GM18508 (cell line): ENCODE measurements around the gene DIS3L2.
"Not testable (repeated sequence)": the region's sequence is repeated elsewhere in the genome, so short reads cannot be mapped to it uniquely, and the experiment has no call there.

Source experiments
- ATAC-seq: cut with Tn5 transposase; IDR thresholded peaks from one replicate; pipeline ENCODE4 v1.9.1; 2021; ENCODE audit warnings: moderate number of reproducible peaks; ENCODE audit not compliant: insufficient read depth, unreplicated experiment

Gene DIS3L2

DNA sequence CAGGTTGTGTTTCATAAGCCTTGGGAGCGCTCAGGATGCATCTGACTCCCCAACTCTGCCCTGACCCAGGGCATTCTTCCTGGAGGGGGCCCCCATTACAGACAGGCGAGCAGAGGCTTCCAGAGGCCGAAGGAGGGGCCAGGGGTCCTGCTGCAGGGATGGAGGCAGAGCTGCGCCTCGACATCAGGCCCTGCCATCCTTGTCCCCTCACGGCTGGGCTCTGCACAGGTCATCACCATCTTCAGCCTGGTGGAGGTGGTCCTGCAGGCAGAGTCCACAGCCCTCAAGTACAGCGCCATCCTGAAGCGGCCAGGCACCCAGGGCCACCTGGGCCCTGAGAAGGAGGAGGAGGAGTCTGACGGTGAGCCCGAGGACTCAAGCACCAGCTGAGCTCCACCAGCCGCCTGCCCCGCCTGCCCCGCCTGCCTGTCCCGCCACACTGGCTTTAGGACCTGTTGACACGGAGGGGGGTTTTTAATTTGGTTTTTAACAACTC lies 374.8 kb downstream of the DIS3L2 start:
- no peak for ATAC-seq

- no peak for ATAC-seq
Measured at GRCh38 chr2:232336981-232337720, 375.6 kb downstream of the DIS3L2 start.

DNA sequence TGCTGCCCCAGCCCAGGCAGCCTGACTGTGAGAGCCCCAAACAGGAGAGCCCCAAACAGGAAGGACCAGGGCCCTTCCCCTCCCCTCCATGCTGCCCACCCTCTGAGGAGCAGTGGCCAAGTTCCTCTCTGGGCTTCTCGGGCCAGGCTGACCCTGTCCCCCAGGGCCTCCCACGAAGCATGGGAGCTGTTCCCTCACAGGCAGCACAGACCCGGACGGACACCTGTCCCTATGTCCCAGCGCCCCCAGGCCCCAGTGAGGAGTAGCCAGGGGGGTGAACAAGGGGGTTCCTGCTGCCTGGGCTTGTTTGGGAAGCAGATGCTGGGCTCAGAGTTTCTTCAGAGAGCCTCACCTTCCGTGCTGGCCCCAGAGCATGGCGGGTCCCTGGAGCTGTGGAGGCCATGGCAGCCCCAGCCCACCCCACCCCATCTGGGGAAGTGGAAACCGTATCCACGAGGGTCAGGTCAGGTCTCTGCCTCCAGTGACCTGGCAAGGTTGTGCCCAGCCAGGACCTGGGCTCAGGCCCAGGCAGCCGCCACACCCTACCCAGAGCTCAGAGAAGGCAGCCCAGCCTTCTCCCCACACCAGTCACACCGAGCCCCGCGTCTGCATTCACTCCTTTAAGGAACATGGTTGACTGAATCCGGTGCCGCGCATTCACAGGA lies 376.7 kb downstream of the DIS3L2 start:
- ATAC-seq: not testable (repeated sequence)

- ATAC-seq: no peak
Measured at GRCh38 chr2:232338759-232339106, 377.2 kb downstream of the DIS3L2 start.

- no peak for ATAC-seq
Measured at GRCh38 chr2:232339121-232340081, 377.9 kb downstream of the DIS3L2 start.

GRCh38 chr2:232340171-232340935 lies 378.8 kb downstream of the DIS3L2 start:
- ATAC-seq: no peak

GRCh38 chr2:232341061-232341738 lies 379.7 kb downstream of the DIS3L2 start:
- no peak for ATAC-seq

DNA sequence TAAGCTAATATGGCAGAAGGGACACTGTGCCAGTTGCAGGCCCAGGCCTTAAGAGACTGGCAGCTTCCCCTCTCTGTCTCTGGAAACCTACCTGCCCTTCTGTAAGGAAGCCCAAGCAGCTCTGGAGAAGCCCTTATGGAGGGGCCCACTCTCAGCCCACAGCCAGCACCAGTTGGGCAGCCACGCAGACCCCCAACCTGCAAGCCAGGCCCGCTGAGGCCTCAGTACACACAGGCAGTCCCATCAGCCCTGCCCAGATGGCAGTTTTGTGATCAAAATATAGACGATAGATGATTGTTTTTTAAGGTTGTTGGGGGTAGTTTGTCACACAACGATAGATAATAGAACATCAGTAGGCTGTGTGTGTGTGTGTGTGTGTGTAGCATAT lies 380.2 kb downstream of the DIS3L2 start:
- ATAC-seq: no peak

GRCh38 chr2:232342635-232343565 lies 381.4 kb downstream of the DIS3L2 start:
- ATAC-seq: no peak

DNA sequence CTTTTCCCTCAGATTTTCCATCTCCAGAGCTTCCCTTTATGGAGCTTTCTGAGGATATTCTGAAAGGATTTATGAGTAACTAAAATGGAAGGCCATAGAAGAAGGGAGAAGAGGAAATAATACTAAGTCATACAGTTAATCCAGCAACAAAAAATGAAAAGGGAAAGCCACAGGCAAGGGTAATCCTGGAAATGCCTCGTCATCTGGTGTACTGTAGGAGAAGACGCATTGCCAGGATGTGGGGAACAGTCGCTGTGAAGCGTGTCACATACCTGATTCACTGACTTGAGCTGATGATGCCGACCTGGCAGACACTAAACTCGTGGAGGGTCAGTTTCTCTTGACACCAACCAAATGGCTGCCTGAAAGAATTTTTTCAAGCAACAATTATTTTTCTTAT lies 382.3 kb downstream of the DIS3L2 start:
- ATAC-seq: no peak

DNA sequence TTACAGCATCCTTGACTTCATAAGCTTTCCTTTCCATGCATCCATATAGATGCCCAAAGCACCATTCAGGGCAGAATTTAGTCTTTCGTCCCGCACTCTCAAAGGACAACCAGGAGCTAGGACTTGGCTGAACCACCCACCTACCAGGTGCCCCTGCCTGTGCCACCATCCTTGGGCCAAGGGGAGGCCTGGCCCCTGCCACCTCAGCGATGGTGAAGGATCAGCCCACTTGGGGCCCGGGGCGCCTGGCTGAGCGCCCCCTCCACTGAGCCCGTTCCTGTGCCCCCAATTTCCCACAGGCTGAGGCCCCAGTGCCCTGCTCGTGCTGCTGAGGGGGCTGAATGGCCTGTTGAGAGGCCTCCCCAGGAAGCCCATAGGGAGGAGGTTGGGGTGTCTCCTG lies 383.7 kb downstream of the DIS3L2 start:
- ATAC-seq: no peak

GRCh38 chr2:232347369-232347768 lies 385.9 kb downstream of the DIS3L2 start:
- no peak for ATAC-seq

GRCh38 chr2:232348936-232349335 lies 387.4 kb downstream of the DIS3L2 start:
- ATAC-seq: no peak

DNA sequence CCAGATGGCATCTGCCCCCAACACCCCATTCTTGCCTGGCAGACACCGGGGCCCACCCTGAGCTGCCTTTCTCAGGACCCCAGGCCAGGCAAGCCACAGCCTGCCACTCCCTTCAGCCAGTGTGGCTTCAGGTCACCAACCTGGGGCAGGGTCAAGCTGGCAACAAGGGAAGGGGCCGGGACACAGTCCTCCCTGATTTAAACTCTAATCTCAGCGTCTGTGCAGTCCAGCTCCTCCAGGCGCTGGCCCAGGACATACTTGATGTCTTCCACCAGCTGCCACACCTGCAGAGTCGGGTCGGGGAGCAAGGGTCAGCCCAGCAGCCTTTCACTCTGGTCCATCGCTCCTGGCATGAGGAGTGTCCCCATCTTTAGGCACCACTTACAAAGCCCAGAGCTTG lies 388.0 kb downstream of the DIS3L2 start:
- no peak for ATAC-seq

DNA sequence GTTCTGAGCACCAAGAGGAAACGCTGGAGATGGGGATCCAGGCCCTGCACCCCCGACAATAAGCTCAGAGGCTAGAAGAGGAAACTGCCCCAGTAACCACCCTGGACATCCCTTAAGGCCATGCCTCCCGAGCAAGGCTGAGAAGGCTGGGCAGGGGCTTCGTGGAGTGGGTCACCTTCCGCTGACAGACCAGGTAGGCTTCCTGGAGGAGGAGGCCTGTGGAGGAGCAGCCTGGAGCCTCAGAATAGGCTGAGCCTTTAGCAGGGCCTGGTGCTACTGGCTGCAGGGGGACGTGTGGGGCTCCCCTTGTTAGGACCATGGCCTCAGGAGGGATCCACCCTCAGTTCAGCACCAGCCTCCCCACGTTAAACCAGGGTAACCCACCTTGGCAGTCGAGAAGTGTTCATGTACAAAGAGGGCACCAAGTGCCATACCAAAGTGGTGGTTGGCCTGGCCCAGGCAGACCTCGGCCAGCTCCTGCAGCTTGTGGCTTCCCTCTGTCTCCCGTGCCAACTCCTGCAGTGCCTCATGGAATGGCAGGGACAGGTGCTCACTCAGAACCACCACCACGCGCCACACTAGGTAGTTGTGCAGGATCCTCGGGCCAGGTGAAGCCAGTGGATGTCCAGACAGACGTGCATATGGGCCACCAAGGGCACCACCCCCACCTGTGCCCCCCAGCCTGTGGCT lies 388.6 kb downstream of the DIS3L2 start:
- ATAC-seq: no peak

DNA sequence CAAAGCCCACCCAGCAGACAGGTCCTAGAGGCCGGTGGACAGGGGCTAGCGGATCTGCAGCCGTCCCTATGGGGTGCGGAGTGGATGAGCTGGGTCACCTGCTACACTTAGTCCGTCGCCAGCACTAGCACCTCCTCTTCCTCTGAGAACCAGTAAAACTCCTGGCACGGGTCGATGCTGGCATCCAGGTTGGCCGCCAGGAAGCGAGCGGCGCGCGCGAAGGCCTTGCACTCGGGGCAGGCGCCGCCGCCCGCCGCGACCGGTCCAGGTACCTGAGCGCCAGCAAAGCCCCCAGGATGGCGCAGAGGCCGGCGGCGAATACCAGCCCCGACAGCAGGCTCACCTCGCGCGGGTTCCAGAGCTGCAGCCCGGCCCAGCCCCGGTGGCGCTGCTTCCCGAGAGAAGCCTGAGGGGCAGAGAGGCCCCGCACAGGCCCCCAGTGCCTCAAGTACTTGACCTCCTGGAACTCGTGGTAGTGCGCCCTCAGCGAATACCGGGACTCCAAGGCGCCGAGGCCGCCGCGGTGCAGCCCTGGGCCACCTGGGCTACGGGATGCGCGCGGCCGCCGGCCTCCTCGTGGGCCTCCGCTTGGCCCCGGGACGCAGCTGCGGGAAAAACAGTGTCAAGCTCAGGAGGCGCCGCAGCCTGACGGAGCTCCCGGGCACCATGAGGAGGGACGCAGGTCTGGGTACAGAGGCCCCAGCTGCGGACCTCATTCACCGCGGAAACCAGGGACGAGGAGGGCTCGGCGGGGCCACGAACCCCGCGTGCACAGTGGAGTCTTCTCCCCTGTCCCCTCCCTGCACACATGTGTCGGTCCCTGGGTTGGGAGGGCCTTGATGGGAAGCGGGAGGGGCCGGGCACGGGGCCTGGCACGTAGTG lies 389.5 kb downstream of the DIS3L2 start:
- no peak for ATAC-seq
